ENCODE measurements around the gene HKDC1. TPM values are rescaled to one million over a fixed set of nuclear protein-coding genes. Genes with fewer than 3 reads are reported as not detected.

HKDC1 gene
- polyA plus RNA-seq, 2 of the 4 experiments (the other 2 are of a cell fraction) = 32.5 to 32.8 TPM

GRCh38 chr10:69232252-69232651 is 12.1 kb downstream of the HKDC1 start (continued):
- TF ChIP-seq CEBPB (IDR thresholded peaks at IDR 0.05) = no peak
- peak; percentile 63; the same call in 1 of the 2 replicates for TF ChIP-seq HOXB13 (CRISPR knock-in tag; IDR thresholded peaks at IDR 0.05; ENCODE audit: low read depth)
- no peak for TF ChIP-seq JUN (IDR thresholded peaks at IDR 0.05)
- TF ChIP-seq ZFP36 (IDR thresholded peaks at IDR 0.05; ENCODE audit: borderline replicate concordance, partially characterized antibody) = no peak
- TF ChIP-seq ZC3H11A (IDR thresholded peaks at IDR 0.05) = no peak
- TF ChIP-seq CBX2 (IDR thresholded peaks at IDR 0.05; ENCODE audit: borderline replicate concordance, low read depth) = no peak
- TF ChIP-seq ZNF302 (CRISPR knock-in tag; IDR thresholded peaks at IDR 0.05) = no peak
- no peak for TF ChIP-seq EHF (CRISPR knock-in tag; IDR thresholded peaks at IDR 0.05)
- TF ChIP-seq PBX3 (IDR thresholded peaks at IDR 0.05) = no peak
- TF ChIP-seq SREBF2 (IDR thresholded peaks at IDR 0.05) = no peak
- no peak for TF ChIP-seq CBX8 (IDR thresholded peaks at IDR 0.05)
- no peak for TF ChIP-seq PHF8 (IDR thresholded peaks at IDR 0.05; ENCODE audit: borderline replicate concordance, low read depth)
- no peak for TF ChIP-seq JUNB (IDR thresholded peaks at IDR 0.05)
- no peak for TF ChIP-seq HMGXB4 (CRISPR knock-in tag; IDR thresholded peaks at IDR 0.05; ENCODE audit: borderline replicate concordance)
- no peak for TF ChIP-seq POLR2A (IDR thresholded peaks at IDR 0.05; ENCODE audit: low read length)
- TF ChIP-seq HES2 (IDR thresholded peaks at IDR 0.05) = no peak
- no peak for TF ChIP-seq TFCP2L1 (CRISPR knock-in tag; IDR thresholded peaks at IDR 0.05)
- TF ChIP-seq MAX (IDR thresholded peaks at IDR 0.05) = peak; percentile 87
- TF ChIP-seq POLR2AphosphoS2 (conservative IDR thresholded peaks at IDR 0.05; ENCODE audit: low read length) = no peak
- TF ChIP-seq FOSB (CRISPR knock-in tag; IDR thresholded peaks at IDR 0.05) = no peak
- peak; percentile 58; the same call in 1 of the 2 replicates for TF ChIP-seq NFE2L2 (conservative IDR thresholded peaks at IDR 0.05; ENCODE audit: low read length)
- TF ChIP-seq RNF2 (IDR thresholded peaks at IDR 0.05; ENCODE audit: borderline replicate concordance, low read depth) = no peak
- no peak for TF ChIP-seq HOXA7 (CRISPR knock-in tag; IDR thresholded peaks at IDR 0.05)
- no peak for TF ChIP-seq ZSCAN20 (CRISPR knock-in tag; IDR thresholded peaks at IDR 0.05)

GRCh38 chr10:69232736-69233480 is 12.8 kb downstream of the HKDC1 start:
- peak overlapping the region; percentile 45 to 68 for H3K27ac ChIP-seq
- FAIRE-seq (no peak), ATAC-seq (no peak), DNase-seq (ENCODE audit: low read depth in 1 of 2, low spot score in 1 of 2) (no peak)
- no peaks in the 10 kb centered on the region for H3K9me3 ChIP-seq
- H3K4me2 ChIP-seq = peak overlapping the region; percentile 52; the same call in 2 of the 3 replicates
- ChIA-PET POLR2A (no interaction called here), CTCF (interaction anchor here (1.1 to 21.3 kb wide), 5 partner anchors 10 to 282 kb away, joined by 3 to 424 read pairs (median 5); no protein-coding TSS in a partner anchor)
- 92% methylated on average over 22 of the region's 22 CpGs for WGBS (ENCODE audit: missing lambda C conversion rate)
- no peak overlapping the region for H3K4me3 ChIP-seq
- TF ChIP-seq BCL3 (IDR thresholded peaks at IDR 0.05) = no peak
- TF ChIP-seq MAX (IDR thresholded peaks at IDR 0.05) = no peak
- TF ChIP-seq HOXB5 (CRISPR knock-in tag; IDR thresholded peaks at IDR 0.05) = no peak
- peaks cover 46% of the 10 kb centered on the region for H3K4me1 ChIP-seq
